Stimulated activated CD4-positive, alpha-beta T cell treated with anti-CD3 and anti-CD28 coated beads, Interleukin-2, amount 100 ng/mL, for 24 hours (primary cell): ENCODE data around the gene POU3F3.

Source experiments
- DNase-seq, 2 donors: peaks; one replicate each; pipeline ENCODE4 v3.0.0-alpha.2; 2020

The POU3F3 gene

GRCh38 chr2:104853534-104854497, at the start of gene POU3F3:
TSS of gene POU3F3 (plus strand) at chr2:104854115. CDS start at chr2:104855511, 1,396 bp downstream.
- DNase-seq: peak; percentile 29 to 64

DNA sequence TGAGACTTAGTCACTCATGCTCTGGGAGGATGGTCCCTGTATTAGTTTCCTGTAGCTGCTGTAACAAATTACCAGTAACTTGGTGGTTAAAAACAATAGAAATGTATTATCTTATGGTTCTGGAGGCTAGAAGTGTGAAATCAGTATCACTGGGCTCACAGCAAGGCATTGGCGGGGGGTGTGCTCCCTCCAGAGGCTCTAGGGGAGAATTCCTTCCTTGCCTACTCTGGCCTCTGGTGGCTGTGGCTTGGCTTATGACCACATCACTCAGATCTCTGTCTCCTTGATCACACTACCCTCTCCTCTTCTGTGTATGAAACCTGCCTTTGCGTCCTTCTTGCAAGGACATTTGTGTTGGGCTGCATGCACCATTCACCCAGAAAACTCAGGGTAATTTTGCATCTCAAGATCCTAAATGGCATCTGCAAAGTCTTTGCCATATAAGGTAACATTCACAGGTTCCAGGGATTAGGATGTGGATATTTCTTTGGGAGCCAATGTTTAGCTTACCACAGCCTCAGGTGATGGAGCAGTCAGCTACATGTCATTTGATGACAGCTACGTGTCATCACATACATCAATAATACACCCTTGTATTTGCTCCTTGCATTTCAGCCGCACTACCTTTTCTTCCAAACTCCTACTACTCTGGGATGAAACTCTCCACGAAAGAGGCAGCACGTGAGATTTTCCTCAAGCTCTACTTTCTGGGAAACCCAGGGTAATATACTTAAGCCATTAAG, 49.6 kb upstream of the POU3F3 start:
- no peak for DNase-seq

- DNase-seq: no peak
Measured at GRCh38 chr2:104812286-104812685, 41.6 kb upstream of the POU3F3 start.

- DNase-seq: no peak
Measured at GRCh38 chr2:104816143-104816542, 37.8 kb upstream of the POU3F3 start.

- DNase-seq: no peak
Measured at GRCh38 chr2:104818264-104818663, 35.7 kb upstream of the POU3F3 start.

GRCh38 chr2:104820126-104820525, 33.8 kb upstream of the POU3F3 start:
- DNase-seq: no peak

DNA sequence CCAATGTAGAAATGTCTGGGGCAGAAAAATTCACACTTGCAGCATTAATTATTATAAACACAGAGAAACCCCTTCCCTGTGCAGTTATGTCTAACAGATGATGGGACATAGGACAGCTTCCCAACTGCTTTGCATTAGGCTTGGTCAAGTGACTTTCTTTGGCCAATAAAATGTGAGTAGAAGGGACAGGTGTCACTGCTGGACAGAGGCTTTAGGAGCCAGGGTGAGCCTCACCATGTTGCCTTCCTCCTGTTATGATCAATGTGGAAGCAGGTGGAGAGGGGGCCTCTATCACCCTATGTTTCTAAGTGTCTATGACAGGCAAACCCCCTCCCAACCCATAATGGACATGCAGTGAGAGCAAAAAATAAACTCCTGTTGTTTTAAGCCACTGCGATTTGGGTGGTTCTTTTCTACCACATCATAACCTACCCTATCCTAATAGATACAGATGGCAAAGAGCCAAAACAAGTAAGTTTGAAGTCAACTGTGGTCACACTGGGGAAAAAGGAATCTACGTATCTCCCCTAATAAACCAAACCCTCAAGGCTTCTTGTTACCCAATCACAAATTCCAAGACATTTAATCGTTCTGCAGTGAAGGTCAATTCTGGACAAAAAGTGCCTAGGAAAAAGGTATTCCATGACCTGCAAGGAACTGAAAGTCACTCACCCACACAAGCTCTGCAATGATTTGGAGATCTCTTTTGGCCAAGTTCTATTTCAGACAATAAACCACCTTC, 28.6 kb upstream of the POU3F3 start:
- DNase-seq: no peak

DNA sequence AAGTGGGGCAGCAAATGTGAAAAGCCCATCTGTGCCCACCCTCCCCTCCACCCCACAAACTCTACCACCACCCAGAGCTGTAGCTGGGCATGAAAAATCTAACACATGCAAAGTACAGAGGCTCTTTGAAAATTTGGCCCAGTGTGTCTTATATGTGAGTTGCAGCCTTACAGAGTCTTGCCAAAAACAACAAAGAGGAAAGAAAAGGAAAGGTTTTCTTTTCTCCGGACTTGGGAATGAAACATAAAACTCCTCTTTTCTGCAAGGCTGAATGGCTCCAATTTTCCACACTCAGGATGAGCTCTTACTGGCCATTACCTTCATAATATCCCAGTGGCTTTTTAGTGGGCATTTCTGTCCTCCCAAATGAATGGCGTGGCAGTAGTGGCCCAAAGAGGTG, 27.9 kb upstream of the POU3F3 start:
- no peak for DNase-seq

GRCh38 chr2:104831742-104832141, 22.2 kb upstream of the POU3F3 start:
- no peak for DNase-seq

DNA sequence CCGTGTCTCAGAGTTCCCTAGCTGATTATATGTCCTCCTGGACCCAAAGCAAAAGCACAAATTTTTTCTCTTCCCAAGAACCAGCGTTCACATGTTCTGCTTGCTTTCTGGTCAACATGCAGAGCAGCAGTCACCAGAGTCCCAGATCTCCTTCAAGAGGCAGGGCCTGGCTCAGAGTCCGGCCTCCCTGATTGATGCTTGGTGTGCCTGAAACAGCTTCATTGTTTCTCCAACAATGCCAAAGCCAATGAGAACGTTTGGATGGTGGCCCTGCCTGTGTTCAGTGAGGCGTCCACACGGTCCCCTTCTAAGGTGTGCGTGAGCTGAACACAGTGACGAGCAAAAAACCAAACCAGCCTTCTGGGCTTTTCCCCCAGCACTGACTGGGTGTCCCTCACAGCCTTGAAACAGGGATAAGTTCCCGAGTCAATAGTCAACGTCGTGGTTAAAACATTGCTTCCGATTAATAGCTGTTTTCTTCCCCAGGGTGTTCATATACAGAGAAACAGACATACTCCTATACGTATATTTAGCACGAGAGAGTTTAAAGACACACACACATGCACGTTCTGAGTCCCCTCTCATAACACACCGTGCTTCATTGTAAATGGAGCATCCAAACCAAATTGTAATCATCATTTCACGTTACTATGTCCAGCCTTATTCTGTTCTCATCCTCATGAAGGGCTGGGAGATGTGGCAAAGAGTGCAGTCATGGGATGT, 19.3 kb upstream of the POU3F3 start:
- no peak for DNase-seq

- no peak for DNase-seq
Measured at GRCh38 chr2:104836265-104836664, 17.6 kb upstream of the POU3F3 start.

DNA sequence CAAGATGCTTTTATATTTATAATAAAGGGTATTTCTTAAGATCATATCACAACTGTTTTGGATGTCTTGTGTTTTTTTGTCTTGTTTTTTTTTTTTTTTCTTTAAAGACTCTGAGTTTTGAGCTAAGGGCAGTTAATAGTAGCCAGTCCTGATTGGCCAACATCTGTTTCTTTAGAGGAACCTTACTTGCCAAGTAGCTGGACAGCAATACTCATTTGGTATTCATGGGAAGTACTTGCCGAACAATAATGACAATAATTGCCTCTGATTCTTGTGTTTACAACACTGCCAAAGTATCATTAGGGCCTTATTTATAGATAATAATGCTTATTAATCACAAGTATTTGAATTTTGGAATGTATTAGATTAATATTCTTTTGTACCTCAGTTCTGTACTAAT, 17.1 kb upstream of the POU3F3 start:
- no peak for DNase-seq

DNA sequence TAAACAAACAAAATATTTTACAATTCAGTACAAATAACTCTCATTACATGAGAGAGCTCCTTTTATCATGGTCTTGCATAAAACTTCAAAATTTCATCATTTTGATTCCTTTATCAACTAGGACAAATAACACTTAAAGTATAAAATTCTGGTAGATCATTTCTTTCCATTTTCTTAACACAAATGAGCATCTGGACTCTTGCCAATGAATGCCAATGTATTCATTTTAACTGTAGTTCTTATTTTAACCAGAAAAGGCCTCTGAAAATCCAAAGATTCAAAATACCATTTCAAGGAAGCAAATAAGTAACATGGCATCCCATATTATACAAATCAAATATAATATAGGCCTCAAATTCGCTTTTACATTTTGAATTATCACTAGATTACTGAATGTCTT, 13.8 kb upstream of the POU3F3 start:
- no peak for DNase-seq

- DNase-seq: no peak
Measured at GRCh38 chr2:104840893-104841585, 12.9 kb upstream of the POU3F3 start.

- DNase-seq: no peak
Measured at GRCh38 chr2:104841744-104842143, 12.2 kb upstream of the POU3F3 start.

- DNase-seq: no peak
Measured at GRCh38 chr2:104844807-104845551, 8.9 kb upstream of the POU3F3 start.

DNA sequence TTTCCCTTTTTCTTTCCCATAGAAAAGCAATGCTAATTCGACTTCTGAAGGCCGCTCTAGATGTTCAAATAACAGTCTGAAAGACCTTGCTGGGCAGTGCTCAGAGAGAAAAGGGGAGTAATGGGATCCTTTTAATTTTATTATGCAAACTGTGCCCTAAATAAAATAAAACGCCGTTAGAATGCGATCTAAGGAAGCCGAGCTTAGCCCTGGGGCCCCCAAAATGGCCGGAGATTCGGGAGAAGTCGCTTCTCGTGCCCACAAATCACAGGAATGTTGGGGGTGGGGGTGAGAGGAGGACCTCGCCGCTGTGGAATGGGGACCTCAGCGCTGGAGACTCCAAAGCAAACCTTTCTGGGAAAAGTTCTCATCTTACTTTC, 8.4 kb upstream of the POU3F3 start:
- DNase-seq: no peak

DNA sequence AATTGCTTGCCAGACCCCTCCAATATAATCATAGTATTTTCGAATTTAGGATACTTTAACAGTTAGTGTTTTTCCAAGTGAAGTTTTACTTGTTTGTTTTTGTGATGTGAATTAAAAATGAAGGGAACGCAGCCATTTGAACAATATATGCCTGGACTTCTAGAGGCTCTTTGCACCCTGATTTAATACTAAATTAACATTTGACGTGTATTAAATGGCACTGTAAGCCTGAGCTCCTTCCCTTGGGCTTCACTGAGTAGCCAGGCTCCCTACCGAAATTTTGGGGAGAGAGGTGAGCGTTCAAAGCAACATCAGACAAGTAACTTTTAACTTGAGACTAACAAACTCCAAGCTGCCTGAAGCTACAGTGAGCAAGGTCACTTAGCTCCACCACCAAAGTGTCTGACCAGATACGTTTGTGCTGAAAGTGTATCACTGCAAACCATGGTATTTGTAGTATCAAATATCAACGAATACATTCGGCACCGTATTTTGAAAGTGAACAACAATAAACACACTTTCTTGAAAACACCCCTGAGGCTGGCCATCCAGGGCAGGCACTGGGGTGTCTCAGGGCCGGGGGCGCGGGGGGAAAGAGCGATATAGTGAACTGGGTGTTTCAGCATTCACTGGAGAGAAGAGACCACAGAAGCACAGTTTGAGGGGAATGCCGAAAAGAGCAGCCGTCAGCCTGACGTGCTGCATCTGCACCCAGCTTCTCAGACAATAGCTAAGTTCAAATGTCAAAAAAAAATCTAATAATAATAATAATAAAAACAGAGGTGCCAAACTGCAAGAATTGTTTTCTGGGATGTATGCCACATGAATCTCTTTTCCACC, 7.7 kb upstream of the POU3F3 start:
- no peak for DNase-seq

GRCh38 chr2:104846786-104847585, 6.9 kb upstream of the POU3F3 start:
- no peak for DNase-seq
